HG03280 (cell line): ENCODE data around the gene NFATC2.

ENCODE experiments used
- ATAC-seq: cut with Tn5 transposase; IDR thresholded peaks from one replicate; pipeline ENCODE4 v1.9.1; 2021; ENCODE audit warnings: mild to moderate bottlenecking, moderate library complexity; ENCODE audit not compliant: unreplicated experiment

Gene NFATC2

GRCh38 chr20:51542571-51543421, at the start of gene NFATC2:
TSS of gene NFATC2 (minus strand) at chr20:51542719. CDS start at chr20:51542499, 220 bp downstream.
- peak; percentile 44 for ATAC-seq

- ATAC-seq: no peak
These were observed 49.4 kb upstream of the NFATC2 start for GRCh38 chr20:51591871-51592270.

GRCh38 chr20:51588762-51589161, 46.2 kb upstream of the NFATC2 start:
- ATAC-seq: no peak

GRCh38 chr20:51587145-51587544, 44.6 kb upstream of the NFATC2 start:
- ATAC-seq: no peak

GRCh38 chr20:51586005-51586440, 43.5 kb upstream of the NFATC2 start:
- ATAC-seq: no peak

GRCh38 chr20:51585148-51585547, 42.6 kb upstream of the NFATC2 start:
- ATAC-seq: no peak

GRCh38 chr20:51584737-51585136, 42.2 kb upstream of the NFATC2 start:
- no peak for ATAC-seq

GRCh38 chr20:51584116-51584515, 41.6 kb upstream of the NFATC2 start:
- no peak for ATAC-seq

- no peak for ATAC-seq
These were observed 41.0 kb upstream of the NFATC2 start for GRCh38 chr20:51583499-51583898.

- ATAC-seq: no peak
These were observed 40.6 kb upstream of the NFATC2 start for GRCh38 chr20:51583073-51583472.

GRCh38 chr20:51581571-51581970, 39.1 kb upstream of the NFATC2 start:
- ATAC-seq: no peak

GRCh38 chr20:51579137-51579536, 36.6 kb upstream of the NFATC2 start:
- ATAC-seq: no peak

GRCh38 chr20:51578145-51578459, 35.6 kb upstream of the NFATC2 start:
- no peak for ATAC-seq

- ATAC-seq: no peak
These were observed 35.1 kb upstream of the NFATC2 start for GRCh38 chr20:51577432-51578144.

GRCh38 chr20:51575486-51575885, 33.0 kb upstream of the NFATC2 start:
- no peak for ATAC-seq

GRCh38 chr20:51574248-51575033, 31.9 kb upstream of the NFATC2 start:
- ATAC-seq: no peak

- no peak for ATAC-seq
These were observed 31.2 kb upstream of the NFATC2 start for GRCh38 chr20:51573576-51574243.

GRCh38 chr20:51571460-51571794, 28.9 kb upstream of the NFATC2 start:
- ATAC-seq: no peak

- ATAC-seq: no peak
These were observed 28.4 kb upstream of the NFATC2 start for GRCh38 chr20:51570739-51571459.
